ENCODE results near the gene TNPO3.
"Not testable (repeated sequence)": the region's sequence is repeated elsewhere in the genome, so short reads cannot be mapped to it uniquely, and the experiment has no call there.

TNPO3 gene

GRCh38 chr7:129072479-129073011 lies 17.6 kb upstream of the TNPO3 start:
- no peak overlapping the region for H3K4me3 ChIP-seq (ENCODE audit: low read depth, low read length)
- TF ChIP-seq, protein P1, sequence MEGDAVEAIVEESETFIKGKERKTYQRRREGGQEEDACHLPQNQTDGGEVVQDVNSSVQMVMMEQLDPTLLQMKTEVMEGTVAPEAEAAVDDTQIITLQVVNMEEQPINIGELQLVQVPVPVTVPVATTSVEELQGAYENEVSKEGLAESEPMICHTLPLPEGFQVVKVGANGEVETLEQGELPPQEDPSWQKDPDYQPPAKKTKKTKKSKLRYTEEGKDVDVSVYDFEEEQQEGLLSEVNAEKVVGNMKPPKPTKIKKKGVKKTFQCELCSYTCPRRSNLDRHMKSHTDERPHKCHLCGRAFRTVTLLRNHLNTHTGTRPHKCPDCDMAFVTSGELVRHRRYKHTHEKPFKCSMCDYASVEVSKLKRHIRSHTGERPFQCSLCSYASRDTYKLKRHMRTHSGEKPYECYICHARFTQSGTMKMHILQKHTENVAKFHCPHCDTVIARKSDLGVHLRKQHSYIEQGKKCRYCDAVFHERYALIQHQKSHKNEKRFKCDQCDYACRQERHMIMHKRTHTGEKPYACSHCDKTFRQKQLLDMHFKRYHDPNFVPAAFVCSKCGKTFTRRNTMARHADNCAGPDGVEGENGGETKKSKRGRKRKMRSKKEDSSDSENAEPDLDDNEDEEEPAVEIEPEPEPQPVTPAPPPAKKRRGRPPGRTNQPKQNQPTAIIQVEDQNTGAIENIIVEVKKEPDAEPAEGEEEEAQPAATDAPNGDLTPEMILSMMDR (IDR thresholded peaks at IDR 0.05; ENCODE audit: low read depth, low read length) = no peak

DNA sequence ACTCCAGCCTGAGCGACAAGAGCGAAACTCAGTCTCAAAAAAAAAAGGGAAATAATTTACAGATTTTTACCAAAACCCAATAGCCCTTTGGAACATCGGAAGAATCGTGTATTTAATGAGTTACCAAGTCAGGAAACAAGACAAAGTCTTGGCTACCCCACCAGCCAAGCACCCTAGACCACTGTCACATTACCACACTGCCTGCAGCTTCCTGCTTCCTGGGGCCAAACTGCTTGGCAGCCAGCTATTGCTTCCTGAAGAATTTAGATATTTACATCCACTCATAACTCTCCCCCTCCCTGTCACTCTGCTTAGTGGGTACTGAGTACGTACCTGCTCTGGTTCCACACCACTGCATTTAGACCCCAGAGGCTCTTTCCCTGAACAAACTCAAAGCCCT lies 14.1 kb upstream of the TNPO3 start:
- no peak overlapping the region for H3K4me3 ChIP-seq (ENCODE audit: low read depth, low read length)
- TF ChIP-seq, protein P1 (IDR thresholded peaks at IDR 0.05; ENCODE audit: low read depth, low read length) = no peak

GRCh38 chr7:129067943-129068548 lies 13.1 kb upstream of the TNPO3 start:
- no peak overlapping the region for H3K4me3 ChIP-seq (ENCODE audit: low read depth, low read length)
- TF ChIP-seq, protein P1 (IDR thresholded peaks at IDR 0.05; ENCODE audit: low read depth, low read length) = no peak

- H3K4me3 ChIP-seq (ENCODE audit: low read depth, low read length) = not testable (repeated sequence)
Observed at GRCh38 chr7:129067132-129067561, 12.2 kb upstream of the TNPO3 start.

- TF ChIP-seq, protein P1 (IDR thresholded peaks at IDR 0.05; ENCODE audit: low read depth, low read length) = no peak
- no peak overlapping the region for H3K4me3 ChIP-seq (ENCODE audit: low read depth, low read length)
Observed at GRCh38 chr7:129066290-129067131, 11.6 kb upstream of the TNPO3 start.

DNA sequence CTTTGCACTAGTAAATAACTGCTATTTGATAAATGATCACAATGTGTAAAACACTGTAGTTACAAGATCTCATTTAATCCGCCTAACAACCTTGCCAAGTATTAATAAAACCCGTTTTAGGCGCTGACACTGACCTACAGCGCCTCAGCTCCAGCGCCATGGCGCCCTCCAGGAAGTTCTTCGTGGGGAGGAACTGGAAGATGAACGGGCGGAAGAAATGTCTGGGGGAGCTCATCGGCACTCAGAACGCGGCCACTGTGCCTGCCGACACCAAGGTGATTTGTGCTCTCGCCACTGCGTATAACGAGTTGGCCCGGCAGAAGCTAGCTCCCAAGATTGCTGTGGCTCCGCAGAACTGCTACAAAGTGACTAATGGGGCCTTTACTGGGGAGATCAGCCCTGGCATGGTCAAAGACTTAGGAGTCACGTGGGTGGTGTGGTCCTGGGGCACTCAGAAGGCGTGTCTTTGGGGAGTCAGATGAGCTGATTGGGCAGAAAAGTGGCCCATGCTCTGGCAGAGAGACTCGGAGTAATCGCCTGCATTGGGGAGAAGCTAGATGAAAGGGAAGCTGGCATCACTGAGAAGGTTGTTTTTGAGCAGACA lies 1.1 kb upstream of the TNPO3 start:
- H3K4me3 ChIP-seq (ENCODE audit: low read depth, low read length) = no peak overlapping the region
- TF ChIP-seq, protein P1 (IDR thresholded peaks at IDR 0.05; ENCODE audit: low read depth, low read length) = no peak

DNA sequence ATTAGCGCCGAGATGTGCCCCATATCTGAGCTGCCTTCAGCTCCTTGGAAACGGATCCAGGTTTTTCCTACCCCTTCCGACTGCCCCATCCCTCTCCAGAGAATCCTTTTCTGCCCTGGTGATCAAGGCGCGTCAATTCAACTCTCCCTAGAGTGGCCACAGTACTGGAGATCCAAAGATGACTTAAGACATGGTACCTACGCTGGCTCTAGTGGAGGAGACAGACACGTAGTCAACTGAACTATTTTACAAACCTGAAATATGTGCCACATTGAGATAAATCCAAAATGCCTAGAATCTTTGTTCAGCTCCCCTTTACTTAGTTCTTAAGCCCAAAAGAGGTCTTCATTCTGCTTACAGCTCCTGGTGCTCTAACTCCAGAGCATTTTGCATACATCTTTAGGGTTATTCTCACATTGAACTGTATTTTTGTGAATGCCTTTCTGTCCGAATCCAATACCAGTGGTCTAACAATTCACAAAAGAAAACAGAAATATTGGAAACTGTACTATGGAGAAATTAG lies 444 bp upstream of the TNPO3 start:
- TF ChIP-seq, protein P1 (IDR thresholded peaks at IDR 0.05; ENCODE audit: low read depth, low read length) = no peak
- peak overlapping the region; percentile 99 for H3K4me3 ChIP-seq (ENCODE audit: low read depth, low read length)
